Panc1 (cell line): ENCODE measurements around the gene CDH3.

Experiments
- CTCF ChIP-seq: fragments of 450-650 bp; IDR thresholded peaks from 2 replicates; pipeline ENCODE4 v1.5.1; 2017; ENCODE audit warnings: mild to moderate bottlenecking
- POLR2AphosphoS5 ChIP-seq: IDR thresholded peaks from 2 replicates; pipeline ENCODE4 v1.6.1; 2012; ENCODE audit warnings: mild to moderate bottlenecking, low read depth, low read length, moderate library complexity
- TF ChIP-seq, protein P1 (sequence below), 2 experiments: IDR thresholded peaks; 2 replicates each; pipeline ENCODE4 v1.6.1; 2011 to 2012; ENCODE audit warnings: low read depth in 2 of 2, control low read depth in 1 of 2, low read length in 1 of 2, mild to moderate bottlenecking in 1 of 2, moderate library complexity in 1 of 2; ENCODE audit not compliant: insufficient read depth in 1 of 2

GRCh38 chr16:68695575-68695974, 50.5 kb downstream of the CDH3 start:
- TF ChIP-seq CTCF (no peak), POLR2AphosphoS5 (no peak)
- TF ChIP-seq, protein P1, sequence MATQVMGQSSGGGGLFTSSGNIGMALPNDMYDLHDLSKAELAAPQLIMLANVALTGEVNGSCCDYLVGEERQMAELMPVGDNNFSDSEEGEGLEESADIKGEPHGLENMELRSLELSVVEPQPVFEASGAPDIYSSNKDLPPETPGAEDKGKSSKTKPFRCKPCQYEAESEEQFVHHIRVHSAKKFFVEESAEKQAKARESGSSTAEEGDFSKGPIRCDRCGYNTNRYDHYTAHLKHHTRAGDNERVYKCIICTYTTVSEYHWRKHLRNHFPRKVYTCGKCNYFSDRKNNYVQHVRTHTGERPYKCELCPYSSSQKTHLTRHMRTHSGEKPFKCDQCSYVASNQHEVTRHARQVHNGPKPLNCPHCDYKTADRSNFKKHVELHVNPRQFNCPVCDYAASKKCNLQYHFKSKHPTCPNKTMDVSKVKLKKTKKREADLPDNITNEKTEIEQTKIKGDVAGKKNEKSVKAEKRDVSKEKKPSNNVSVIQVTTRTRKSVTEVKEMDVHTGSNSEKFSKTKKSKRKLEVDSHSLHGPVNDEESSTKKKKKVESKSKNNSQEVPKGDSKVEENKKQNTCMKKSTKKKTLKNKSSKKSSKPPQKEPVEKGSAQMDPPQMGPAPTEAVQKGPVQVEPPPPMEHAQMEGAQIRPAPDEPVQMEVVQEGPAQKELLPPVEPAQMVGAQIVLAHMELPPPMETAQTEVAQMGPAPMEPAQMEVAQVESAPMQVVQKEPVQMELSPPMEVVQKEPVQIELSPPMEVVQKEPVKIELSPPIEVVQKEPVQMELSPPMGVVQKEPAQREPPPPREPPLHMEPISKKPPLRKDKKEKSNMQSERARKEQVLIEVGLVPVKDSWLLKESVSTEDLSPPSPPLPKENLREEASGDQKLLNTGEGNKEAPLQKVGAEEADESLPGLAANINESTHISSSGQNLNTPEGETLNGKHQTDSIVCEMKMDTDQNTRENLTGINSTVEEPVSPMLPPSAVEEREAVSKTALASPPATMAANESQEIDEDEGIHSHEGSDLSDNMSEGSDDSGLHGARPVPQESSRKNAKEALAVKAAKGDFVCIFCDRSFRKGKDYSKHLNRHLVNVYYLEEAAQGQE (IDR thresholded peaks at IDR 0.05; ENCODE audit: insufficient read depth in 1 of 2, low read depth in 2 of 2, low read length in 1 of 2), result no peak
